HEK293 (cell line): ENCODE measurements around the gene CFAP299.
A peak's percentile ranks its signal among the peaks of the same experiment; 100 is the strongest.

Experiments
- CTCF ChIA-PET: fragments of 350-600 bp; formaldehyde crosslinking; extraction: SDS; loops from one replicate; lab custom pipeline; 2021; ENCODE audit warnings: antibody characterized with exemption; lab: Yijun Ruan, JAX
- POLR2A ChIA-PET: fragments of 300-600 bp; formaldehyde crosslinking; extraction: SDS; loops from one replicate; lab custom pipeline; 2020; ENCODE audit warnings: antibody characterized with exemption, inconsistent platforms; lab: Yijun Ruan, JAX
- H3K27ac ChIP-seq: fragments of 200-500 bp; sonication (Bioruptor generic); 2 replicates; pipeline ENCODE4 v1.5.1; 2014; ENCODE audit warnings: low read depth, low read length, control low read depth, inconsistent platforms; ENCODE audit errors: extremely low read depth
- H3K36me3 ChIP-seq, 2 experiments: fragments of 200-500 bp in 1 of 2; sonication (Bioruptor generic) in 1 of 2; 1 replicate in 1 of 2; 2 replicates in 1 of 2; pipeline ENCODE4 v1.5.1; 2014 to 2017; ENCODE audit warnings: inconsistent platforms in 2 of 2, low read length in 2 of 2; ENCODE audit not compliant: control insufficient read depth in 2 of 2, insufficient read depth in 1 of 2
- H3K4me1 ChIP-seq: fragments of 200-500 bp; sonication (Bioruptor generic); 2 replicates; pipeline ENCODE4 v1.5.1; 2014; ENCODE audit warnings: mild to moderate bottlenecking, low read length, inconsistent platforms; ENCODE audit not compliant: control insufficient read depth, insufficient read depth
- H3K4me3 ChIP-seq: 2 replicates; pipeline ENCODE4 v1.5.1; 2011; ENCODE audit warnings: low read depth, mild to moderate bottlenecking, control low read depth, low read length, moderate library complexity
- H3K9me3 ChIP-seq: fragments of 200-500 bp; sonication (Bioruptor generic); 2 replicates; pipeline ENCODE4 v1.5.1; 2014; ENCODE audit warnings: low read depth, low read length, inconsistent platforms; ENCODE audit not compliant: control insufficient read depth, insufficient read depth
- EGR2 ChIP-seq: fragments of 450-650 bp; formaldehyde crosslinking; IDR thresholded peaks from 2 replicates; pipeline ENCODE4 v1.5.1; 2016; ENCODE audit warnings: low read depth, missing biosample characterization, missing genetic modification characterization
- HOXA7 ChIP-seq: sonication (generic); formaldehyde crosslinking; IDR thresholded peaks from 2 replicates; pipeline ENCODE4 v1.8.1; 2022; ENCODE audit warnings: missing genetic modification reagents, borderline replicate concordance
- IKZF3 ChIP-seq: fragments of 450-650 bp; IDR thresholded peaks from 2 replicates; pipeline ENCODE4 v1.5.0; 2018; ENCODE audit warnings: missing biosample characterization, mild to moderate bottlenecking, missing genetic modification characterization, moderate library complexity
- KLF7 ChIP-seq: fragments of 450-650 bp; formaldehyde crosslinking; IDR thresholded peaks from 2 replicates; pipeline ENCODE4 v1.5.1; 2016; ENCODE audit warnings: missing biosample characterization, missing genetic modification characterization, borderline replicate concordance
- PATZ1 ChIP-seq: fragments of 450-650 bp; formaldehyde crosslinking; IDR thresholded peaks from 2 replicates; pipeline ENCODE4 v1.5.1; 2016; ENCODE audit warnings: missing biosample characterization, missing genetic modification characterization
- SP7 ChIP-seq: fragments of 450-650 bp; formaldehyde crosslinking; IDR thresholded peaks from 2 replicates; pipeline ENCODE4 v1.5.1; 2016; ENCODE audit warnings: missing biosample characterization, missing genetic modification characterization
- WT1 ChIP-seq: fragments of 450-650 bp; formaldehyde crosslinking; IDR thresholded peaks from 2 replicates; pipeline ENCODE4 v1.5.1; 2016; ENCODE audit warnings: missing biosample characterization, missing genetic modification characterization
- YY1 ChIP-seq: fragments of 450-650 bp; formaldehyde crosslinking; IDR thresholded peaks from 2 replicates; pipeline ENCODE4 v1.5.1; 2018; ENCODE audit warnings: missing biosample characterization, missing genetic modification characterization
- ZNF133 ChIP-seq: fragments of 450-650 bp; formaldehyde crosslinking; IDR thresholded peaks from 2 replicates; pipeline ENCODE4 v1.5.1; 2016; ENCODE audit warnings: missing biosample characterization, missing genetic modification characterization
- ZNF138 ChIP-seq: fragments of 450-650 bp; formaldehyde crosslinking; IDR thresholded peaks from 2 replicates; pipeline ENCODE4 v1.5.1; 2016; ENCODE audit warnings: missing biosample characterization, missing genetic modification characterization, borderline replicate concordance
- ZNF239 ChIP-seq: fragments of 450-650 bp; formaldehyde crosslinking; IDR thresholded peaks from 2 replicates; pipeline ENCODE4 v1.5.1; 2016; ENCODE audit warnings: missing biosample characterization, missing genetic modification characterization
- ZNF302 ChIP-seq: fragments of 450-650 bp; formaldehyde crosslinking; IDR thresholded peaks from 2 replicates; pipeline ENCODE4 v1.5.1; 2016; ENCODE audit warnings: missing biosample characterization, missing genetic modification characterization, low read depth
- ZNF324 ChIP-seq: fragments of 450-650 bp; formaldehyde crosslinking; IDR thresholded peaks from 2 replicates; pipeline ENCODE4 v1.5.1; 2016; ENCODE audit warnings: missing biosample characterization, missing genetic modification characterization
- ZNF354C ChIP-seq: fragments of 450-650 bp; formaldehyde crosslinking; IDR thresholded peaks from 2 replicates; pipeline ENCODE4 v1.5.1; 2016; ENCODE audit warnings: missing biosample characterization, missing genetic modification characterization, low read depth, borderline replicate concordance
- ZNF391 ChIP-seq: fragments of 450-650 bp; formaldehyde crosslinking; IDR thresholded peaks from 2 replicates; pipeline ENCODE4 v1.5.1; 2016; ENCODE audit warnings: low read depth, missing biosample characterization, missing genetic modification characterization, borderline replicate concordance
- ZNF48 ChIP-seq: fragments of 450-650 bp; formaldehyde crosslinking; IDR thresholded peaks from 2 replicates; pipeline ENCODE4 v1.5.1; 2016; ENCODE audit warnings: missing biosample characterization, missing genetic modification characterization
- ZNF514 ChIP-seq: fragments of 450-650 bp; formaldehyde crosslinking; IDR thresholded peaks from 2 replicates; pipeline ENCODE4 v1.5.1; 2016; ENCODE audit warnings: missing biosample characterization, missing genetic modification characterization
- ZNF571 ChIP-seq: fragments of 450-650 bp; formaldehyde crosslinking; IDR thresholded peaks from 2 replicates; pipeline ENCODE4 v1.5.0; 2017; ENCODE audit warnings: missing biosample characterization, missing genetic modification characterization
- ZNF629 ChIP-seq: fragments of 450-650 bp; formaldehyde crosslinking; IDR thresholded peaks from 2 replicates; pipeline ENCODE4 v1.5.1; 2017; ENCODE audit warnings: missing biosample characterization, missing genetic modification characterization
- ZNF654 ChIP-seq: fragments of 450-650 bp; formaldehyde crosslinking; IDR thresholded peaks from 2 replicates; pipeline ENCODE4 v1.5.1; 2016; ENCODE audit warnings: low read depth, missing biosample characterization, missing genetic modification characterization
- ZNF660 ChIP-seq: fragments of 450-650 bp; IDR thresholded peaks from 2 replicates; pipeline ENCODE4 v1.5.1; 2018; ENCODE audit warnings: missing biosample characterization, mild to moderate bottlenecking, missing genetic modification characterization
- ZNF701 ChIP-seq: fragments of 450-650 bp; formaldehyde crosslinking; IDR thresholded peaks from 2 replicates; pipeline ENCODE4 v1.5.1; 2016; ENCODE audit warnings: missing biosample characterization, missing genetic modification characterization
- ZNF792 ChIP-seq: fragments of 450-650 bp; formaldehyde crosslinking; IDR thresholded peaks from 2 replicates; pipeline ENCODE4 v1.5.1; 2016; ENCODE audit warnings: missing biosample characterization, missing genetic modification characterization
- TF ChIP-seq, protein P1 (sequence below): fragments of 450-650 bp; formaldehyde crosslinking; IDR thresholded peaks from 2 replicates; pipeline ENCODE4 v1.5.1; 2016; ENCODE audit warnings: missing biosample characterization, missing genetic modification characterization, borderline replicate concordance
- TF ChIP-seq, protein P2 (sequence below): fragments of 450-650 bp; formaldehyde crosslinking; IDR thresholded peaks from 2 replicates; pipeline ENCODE4 v1.5.1; 2016; ENCODE audit warnings: missing biosample characterization, missing genetic modification characterization
- TF ChIP-seq, protein P3 (sequence below): fragments of 450-650 bp; formaldehyde crosslinking; IDR thresholded peaks from 2 replicates; pipeline ENCODE4 v1.5.1; 2016; ENCODE audit warnings: missing biosample characterization, missing genetic modification characterization
- TF ChIP-seq, protein P4 (sequence below): fragments of 450-650 bp; formaldehyde crosslinking; IDR thresholded peaks from 2 replicates; pipeline ENCODE4 v1.5.1; 2016; ENCODE audit warnings: missing biosample characterization, missing genetic modification characterization, low read depth

The CFAP299 gene

GRCh38 chr4:80841587-80842281 is 506.2 kb downstream of the CFAP299 start:
- Histone ChIP-seq H3K4me3 (no peak overlapping the region), H3K36me3 (no peaks in the 10 kb centered on the region), H3K4me1 (0 out of 2 replicates have a peak, but pooled peaks cover 2% of the 10 kb centered on the region), H3K27ac (no peak overlapping the region), H3K9me3 (no peaks in the 10 kb centered on the region)
- ChIA-PET CTCF (no interaction called here), POLR2A (no interaction called here)
- TF ChIP-seq ZNF324 (tag by site-specific recombination) (no peak), PATZ1 (no peak), ZNF391 (tag by site-specific recombination) (no peak), SP7 (no peak), ZNF239 (no peak), ZNF138 (tag by site-specific recombination) (no peak), EGR2 (tag by site-specific recombination) (no peak), HOXA7 (no peak), ZNF48 (tag by site-specific recombination) (no peak), ZNF302 (tag by site-specific recombination) (no peak), IKZF3 (no peak), KLF7 (no peak), ZNF701 (no peak), YY1 (tag by site-specific recombination) (no peak), ZNF514 (tag by site-specific recombination) (no peak), ZNF354C (no peak), ZNF629 (tag by site-specific recombination) (no peak), WT1 (tag by site-specific recombination) (no peak)
- TF ChIP-seq, protein P1, sequence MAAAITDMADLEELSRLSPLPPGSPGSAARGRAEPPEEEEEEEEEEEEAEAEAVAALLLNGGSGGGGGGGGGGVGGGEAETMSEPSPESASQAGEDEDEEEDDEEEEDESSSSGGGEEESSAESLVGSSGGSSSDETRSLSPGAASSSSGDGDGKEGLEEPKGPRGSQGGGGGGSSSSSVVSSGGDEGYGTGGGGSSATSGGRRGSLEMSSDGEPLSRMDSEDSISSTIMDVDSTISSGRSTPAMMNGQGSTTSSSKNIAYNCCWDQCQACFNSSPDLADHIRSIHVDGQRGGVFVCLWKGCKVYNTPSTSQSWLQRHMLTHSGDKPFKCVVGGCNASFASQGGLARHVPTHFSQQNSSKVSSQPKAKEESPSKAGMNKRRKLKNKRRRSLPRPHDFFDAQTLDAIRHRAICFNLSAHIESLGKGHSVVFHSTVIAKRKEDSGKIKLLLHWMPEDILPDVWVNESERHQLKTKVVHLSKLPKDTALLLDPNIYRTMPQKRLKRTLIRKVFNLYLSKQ (tag by site-specific recombination), result no peak
- TF ChIP-seq, protein P2, sequence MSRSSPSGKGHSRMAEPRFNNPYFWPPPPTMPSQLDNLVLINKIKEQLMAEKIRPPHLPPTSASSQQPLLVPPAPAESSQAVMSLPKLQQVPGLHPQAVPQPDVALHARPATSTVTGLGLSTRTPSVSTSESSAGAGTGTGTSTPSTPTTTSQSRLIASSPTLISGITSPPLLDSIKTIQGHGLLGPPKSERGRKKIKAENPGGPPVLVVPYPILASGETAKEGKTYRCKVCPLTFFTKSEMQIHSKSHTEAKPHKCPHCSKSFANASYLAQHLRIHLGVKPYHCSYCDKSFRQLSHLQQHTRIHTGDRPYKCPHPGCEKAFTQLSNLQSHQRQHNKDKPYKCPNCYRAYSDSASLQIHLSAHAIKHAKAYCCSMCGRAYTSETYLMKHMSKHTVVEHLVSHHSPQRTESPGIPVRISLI (tag by site-specific recombination), result no peak

DNA sequence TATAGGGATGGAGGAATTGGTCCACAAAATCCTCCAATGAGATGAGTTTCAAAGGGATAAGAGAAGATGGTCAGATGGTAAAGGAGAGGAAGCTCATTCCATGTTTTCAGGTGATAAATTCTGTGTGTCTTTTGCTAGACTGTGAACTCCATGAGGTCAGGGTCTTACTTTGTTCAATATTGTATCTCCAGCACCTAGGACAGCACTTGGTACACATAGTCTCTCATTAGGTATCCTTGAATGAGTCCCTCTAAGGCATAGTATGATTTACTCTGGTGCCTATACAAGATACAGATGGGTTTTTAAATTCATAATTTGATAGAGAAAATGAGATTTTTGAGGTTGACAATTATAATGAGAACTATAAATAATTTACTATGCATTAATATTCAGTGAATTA is 510.7 kb downstream of the CFAP299 start:
- CTCF ChIA-PET, result no interaction called here
- Histone ChIP-seq H3K9me3 (no peaks in the 10 kb centered on the region), H3K36me3 (no peaks in the 10 kb centered on the region), H3K27ac (no peak overlapping the region), H3K4me1 (no peaks in the 10 kb centered on the region), H3K4me3 (no peak overlapping the region)
- TF ChIP-seq, protein P3, sequence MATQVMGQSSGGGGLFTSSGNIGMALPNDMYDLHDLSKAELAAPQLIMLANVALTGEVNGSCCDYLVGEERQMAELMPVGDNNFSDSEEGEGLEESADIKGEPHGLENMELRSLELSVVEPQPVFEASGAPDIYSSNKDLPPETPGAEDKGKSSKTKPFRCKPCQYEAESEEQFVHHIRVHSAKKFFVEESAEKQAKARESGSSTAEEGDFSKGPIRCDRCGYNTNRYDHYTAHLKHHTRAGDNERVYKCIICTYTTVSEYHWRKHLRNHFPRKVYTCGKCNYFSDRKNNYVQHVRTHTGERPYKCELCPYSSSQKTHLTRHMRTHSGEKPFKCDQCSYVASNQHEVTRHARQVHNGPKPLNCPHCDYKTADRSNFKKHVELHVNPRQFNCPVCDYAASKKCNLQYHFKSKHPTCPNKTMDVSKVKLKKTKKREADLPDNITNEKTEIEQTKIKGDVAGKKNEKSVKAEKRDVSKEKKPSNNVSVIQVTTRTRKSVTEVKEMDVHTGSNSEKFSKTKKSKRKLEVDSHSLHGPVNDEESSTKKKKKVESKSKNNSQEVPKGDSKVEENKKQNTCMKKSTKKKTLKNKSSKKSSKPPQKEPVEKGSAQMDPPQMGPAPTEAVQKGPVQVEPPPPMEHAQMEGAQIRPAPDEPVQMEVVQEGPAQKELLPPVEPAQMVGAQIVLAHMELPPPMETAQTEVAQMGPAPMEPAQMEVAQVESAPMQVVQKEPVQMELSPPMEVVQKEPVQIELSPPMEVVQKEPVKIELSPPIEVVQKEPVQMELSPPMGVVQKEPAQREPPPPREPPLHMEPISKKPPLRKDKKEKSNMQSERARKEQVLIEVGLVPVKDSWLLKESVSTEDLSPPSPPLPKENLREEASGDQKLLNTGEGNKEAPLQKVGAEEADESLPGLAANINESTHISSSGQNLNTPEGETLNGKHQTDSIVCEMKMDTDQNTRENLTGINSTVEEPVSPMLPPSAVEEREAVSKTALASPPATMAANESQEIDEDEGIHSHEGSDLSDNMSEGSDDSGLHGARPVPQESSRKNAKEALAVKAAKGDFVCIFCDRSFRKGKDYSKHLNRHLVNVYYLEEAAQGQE (tag by site-specific recombination), result peak; percentile 60; the same call in 1 of the 2 replicates
- TF ChIP-seq, protein P4, sequence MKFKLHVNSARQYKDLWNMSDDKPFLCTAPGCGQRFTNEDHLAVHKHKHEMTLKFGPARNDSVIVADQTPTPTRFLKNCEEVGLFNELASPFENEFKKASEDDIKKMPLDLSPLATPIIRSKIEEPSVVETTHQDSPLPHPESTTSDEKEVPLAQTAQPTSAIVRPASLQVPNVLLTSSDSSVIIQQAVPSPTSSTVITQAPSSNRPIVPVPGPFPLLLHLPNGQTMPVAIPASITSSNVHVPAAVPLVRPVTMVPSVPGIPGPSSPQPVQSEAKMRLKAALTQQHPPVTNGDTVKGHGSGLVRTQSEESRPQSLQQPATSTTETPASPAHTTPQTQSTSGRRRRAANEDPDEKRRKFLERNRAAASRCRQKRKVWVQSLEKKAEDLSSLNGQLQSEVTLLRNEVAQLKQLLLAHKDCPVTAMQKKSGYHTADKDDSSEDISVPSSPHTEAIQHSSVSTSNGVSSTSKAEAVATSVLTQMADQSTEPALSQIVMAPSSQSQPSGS (tag by site-specific recombination), result no peak
- TF ChIP-seq ZNF571 (tag by site-specific recombination), result no peak
- no peak for TF ChIP-seq ZNF660
- no peak for TF ChIP-seq ZNF654 (tag by site-specific recombination)
- TF ChIP-seq ZNF792 (tag by site-specific recombination), result no peak
- no peak for TF ChIP-seq ZNF133 (tag by site-specific recombination)
- TF ChIP-seq, protein P2 (tag by site-specific recombination), result no peak
- POLR2A ChIA-PET, result no interaction called here
